GM12865 (cell line): ENCODE results near the gene WNT1.

Experiments
- DNase-seq: peaks from one replicate; pipeline ENCODE4 v3.0.0; 2010; ENCODE audit warnings: low read depth
- H3K4me3 ChIP-seq: 2 replicates; pipeline ENCODE4 v1.5.1; 2011; ENCODE audit warnings: mild to moderate bottlenecking, low read depth, low read length, control low read depth
- CTCF ChIP-seq: IDR thresholded peaks from 2 replicates; pipeline ENCODE4 v1.5.1; 2011; ENCODE audit warnings: low read length, control low read depth, low read depth, inconsistent platforms; ENCODE audit not compliant: insufficient read depth; ENCODE audit errors: missing control alignments

Gene WNT1

GRCh38 chr12:48980389-48980952 is 2.3 kb downstream of the WNT1 start:
- DNase-seq = no peak
- H3K4me3 ChIP-seq = peak overlapping the region; percentile 54
- TF ChIP-seq CTCF = no peak

- H3K4me3 ChIP-seq = no peak overlapping the region
- no peak for DNase-seq
- no peak for TF ChIP-seq CTCF
Observed at GRCh38 chr12:48980953-48981756, 3.0 kb downstream of the WNT1 start.

GRCh38 chr12:48981757-48982157 is 3.6 kb downstream of the WNT1 start:
- TF ChIP-seq CTCF = no peak
- DNase-seq = no peak
- no peak overlapping the region for H3K4me3 ChIP-seq

GRCh38 chr12:48982397-48983080 is 4.4 kb downstream of the WNT1 start:
- no peak overlapping the region for H3K4me3 ChIP-seq
- DNase-seq = no peak
- no peak for TF ChIP-seq CTCF

GRCh38 chr12:48985475-48985897 is 7.4 kb downstream of the WNT1 start:
- TF ChIP-seq CTCF = no peak
- no peak for DNase-seq
- H3K4me3 ChIP-seq = no peak overlapping the region

- TF ChIP-seq CTCF = no peak
- no peak overlapping the region for H3K4me3 ChIP-seq
- DNase-seq = no peak
Observed at GRCh38 chr12:48985901-48986300, 7.8 kb downstream of the WNT1 start.
